ENCODE results near the gene SREBF1. TPM values are rescaled to one million over a fixed set of nuclear protein-coding genes. Genes with fewer than 3 reads are reported as not detected.

The SREBF1 gene
- total RNA-seq, 2 donors from 2014 or later, result 192 to 209 TPM

Other genes with a start within 250 kb of the SREBF1 start
- 10 to 100 TPM; 21.6 to 36.8 TPM for gene PEMT, start 245.3 kb downstream of the SREBF1 start, total RNA-seq
- 10 to 100 TPM; 19.5 to 21.3 TPM for gene RAI1, start 155.5 kb downstream of the SREBF1 start, total RNA-seq
- 10 to 100 TPM; 23.7 to 26.9 TPM for gene TOM1L2, start 135.4 kb upstream of the SREBF1 start, total RNA-seq
- gene DRC3, start 135.9 kb upstream of the SREBF1 start, total RNA-seq, result under 1 TPM; 0.39 to 0.43 TPM
- 10 to 100 TPM; 25.8 to 28.7 TPM for gene ATPAF2, start 202.2 kb upstream of the SREBF1 start, total RNA-seq
- 10 to 100 TPM in 1 of 2 donors, 1 to 10 TPM in 1; 9.7 to 11.0 TPM for gene GID4, start 202.4 kb upstream of the SREBF1 start, total RNA-seq